ENCODE results near the gene TDRD3. TPM values are rescaled to one million over a fixed set of nuclear protein-coding genes. Genes with fewer than 3 reads are reported as not detected.

TDRD3 gene
- total RNA-seq, 1 donor from 2014 or later: 8.2 TPM

GRCh38 chr13:60427285-60427684 is 30.3 kb downstream of the TDRD3 start:
- no peak for DNase-seq (ENCODE audit: low read depth)
- no peak overlapping the region for H3K4me3 ChIP-seq (ENCODE audit: low read depth, low read length)
- TF ChIP-seq, protein P1, sequence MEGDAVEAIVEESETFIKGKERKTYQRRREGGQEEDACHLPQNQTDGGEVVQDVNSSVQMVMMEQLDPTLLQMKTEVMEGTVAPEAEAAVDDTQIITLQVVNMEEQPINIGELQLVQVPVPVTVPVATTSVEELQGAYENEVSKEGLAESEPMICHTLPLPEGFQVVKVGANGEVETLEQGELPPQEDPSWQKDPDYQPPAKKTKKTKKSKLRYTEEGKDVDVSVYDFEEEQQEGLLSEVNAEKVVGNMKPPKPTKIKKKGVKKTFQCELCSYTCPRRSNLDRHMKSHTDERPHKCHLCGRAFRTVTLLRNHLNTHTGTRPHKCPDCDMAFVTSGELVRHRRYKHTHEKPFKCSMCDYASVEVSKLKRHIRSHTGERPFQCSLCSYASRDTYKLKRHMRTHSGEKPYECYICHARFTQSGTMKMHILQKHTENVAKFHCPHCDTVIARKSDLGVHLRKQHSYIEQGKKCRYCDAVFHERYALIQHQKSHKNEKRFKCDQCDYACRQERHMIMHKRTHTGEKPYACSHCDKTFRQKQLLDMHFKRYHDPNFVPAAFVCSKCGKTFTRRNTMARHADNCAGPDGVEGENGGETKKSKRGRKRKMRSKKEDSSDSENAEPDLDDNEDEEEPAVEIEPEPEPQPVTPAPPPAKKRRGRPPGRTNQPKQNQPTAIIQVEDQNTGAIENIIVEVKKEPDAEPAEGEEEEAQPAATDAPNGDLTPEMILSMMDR (conservative IDR thresholded peaks at IDR 0.05; ENCODE audit: low read depth, low read length): no peak

- no peak overlapping the region for H3K4me3 ChIP-seq (ENCODE audit: low read depth, low read length)
- DNase-seq (ENCODE audit: low read depth): peak; percentile 33
- TF ChIP-seq, protein P1 (conservative IDR thresholded peaks at IDR 0.05; ENCODE audit: low read depth, low read length): peak; percentile 85
Measured at GRCh38 chr13:60431108-60431700, 34.2 kb downstream of the TDRD3 start.

DNA sequence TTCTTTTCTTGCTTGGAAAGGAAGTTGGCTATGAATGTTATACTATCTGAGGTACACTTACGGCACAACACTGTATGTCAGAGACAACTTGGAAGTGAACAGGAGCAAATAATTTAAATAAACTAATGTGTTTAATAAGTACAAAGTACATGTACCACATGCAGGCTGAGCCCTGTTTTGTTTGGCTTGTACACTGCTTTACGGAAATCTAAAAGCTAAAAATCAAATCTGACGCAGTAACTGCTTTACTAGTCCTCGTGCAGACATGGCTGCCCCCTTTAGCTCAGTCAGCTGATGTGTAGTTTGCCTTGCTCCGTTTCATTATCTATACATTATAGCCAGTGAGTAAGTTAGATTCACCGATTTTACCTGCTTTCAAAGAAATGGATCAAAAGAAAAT is 36.5 kb downstream of the TDRD3 start:
- H3K4me3 ChIP-seq (ENCODE audit: low read depth, low read length): peak overlapping the region; percentile 1
- DNase-seq (ENCODE audit: low read depth): no peak
- TF ChIP-seq, protein P1 (conservative IDR thresholded peaks at IDR 0.05; ENCODE audit: low read depth, low read length): no peak

- TF ChIP-seq, protein P1 (conservative IDR thresholded peaks at IDR 0.05; ENCODE audit: low read depth, low read length): no peak
- DNase-seq (ENCODE audit: low read depth): no peak
- no peak overlapping the region for H3K4me3 ChIP-seq (ENCODE audit: low read depth, low read length)
Measured at GRCh38 chr13:60435762-60436374, 38.8 kb downstream of the TDRD3 start.

DNA sequence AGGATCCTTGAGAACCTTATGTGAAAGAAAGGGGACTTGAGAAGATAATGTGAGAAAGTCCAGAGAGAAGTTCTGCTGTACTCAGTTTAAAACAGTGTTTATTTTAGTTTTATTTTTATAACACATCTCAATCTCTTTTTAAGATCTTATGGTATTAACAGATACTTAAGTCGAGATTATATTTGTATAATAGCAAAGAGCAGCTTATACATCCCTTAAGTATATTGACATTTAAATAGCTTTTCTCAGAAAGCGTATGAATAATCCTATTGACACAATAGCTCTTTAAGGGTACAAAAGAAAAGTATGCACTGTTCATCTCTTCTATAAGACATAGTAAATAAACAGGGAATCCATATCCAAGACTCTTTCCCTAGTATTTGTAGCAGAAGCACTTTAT is 42.2 kb downstream of the TDRD3 start:
- H3K4me3 ChIP-seq (ENCODE audit: low read depth, low read length): no peak overlapping the region

DNA sequence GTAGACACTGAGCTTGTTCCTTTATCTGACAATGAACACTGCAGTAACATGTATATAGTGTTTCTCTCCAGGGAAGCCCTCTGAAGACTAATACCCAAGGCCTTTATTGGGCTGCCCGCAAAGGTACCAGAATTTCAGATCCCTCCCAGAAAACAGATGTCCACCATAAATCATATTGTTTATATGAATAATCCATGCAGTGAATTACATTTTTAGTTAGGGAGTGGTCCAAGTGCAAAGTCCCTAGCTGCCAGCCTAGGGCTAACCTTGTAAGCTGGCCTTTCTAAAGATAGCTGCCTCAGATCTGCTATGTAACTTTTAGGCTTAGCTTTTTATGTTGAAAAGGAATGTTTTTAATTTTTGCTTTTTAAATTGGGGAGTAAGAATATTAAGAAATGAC is 44.7 kb downstream of the TDRD3 start:
- H3K4me3 ChIP-seq (ENCODE audit: low read depth, low read length): no peak overlapping the region
- TF ChIP-seq, protein P1 (conservative IDR thresholded peaks at IDR 0.05; ENCODE audit: low read depth, low read length): no peak
- no peak for DNase-seq (ENCODE audit: low read depth)

More for the DNA sequence above, 42.2 kb downstream of the TDRD3 start:
- DNase-seq (ENCODE audit: low read depth): no peak
- TF ChIP-seq, protein P1 (conservative IDR thresholded peaks at IDR 0.05; ENCODE audit: low read depth, low read length): no peak
